NCI-H1105 treated with DMSO at 0.1 percent for 48 hours (cell line): ENCODE measurements around the gene NOL4L.
"Not testable (repeated sequence)": the region's sequence is repeated elsewhere in the genome, so short reads cannot be mapped to it uniquely, and the experiment has no call there.

Experiments
- DNase-seq: peaks from one replicate; lab custom pipeline; 2025; lab: John Stamatoyannopoulos, UW

NOL4L gene

DNA sequence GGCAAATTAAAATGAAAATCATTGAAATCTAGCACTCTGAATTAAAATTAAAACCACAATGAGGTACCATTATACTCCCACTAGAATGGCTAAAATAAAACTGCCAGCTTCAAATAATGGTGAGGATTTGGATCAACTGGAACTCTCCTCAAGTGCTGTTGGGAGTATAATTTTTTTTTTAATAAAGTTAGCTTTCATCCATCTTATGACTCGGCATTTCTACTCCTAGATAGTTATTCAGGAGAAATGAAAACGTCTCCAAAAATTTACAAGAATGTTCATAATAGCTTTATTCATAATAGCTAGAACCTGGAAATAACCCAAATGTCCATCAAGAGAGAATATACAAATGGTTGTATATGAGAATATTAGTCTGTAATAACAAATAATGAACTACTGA, 163.8 kb downstream of the NOL4L start:
- no peak for DNase-seq

DNA sequence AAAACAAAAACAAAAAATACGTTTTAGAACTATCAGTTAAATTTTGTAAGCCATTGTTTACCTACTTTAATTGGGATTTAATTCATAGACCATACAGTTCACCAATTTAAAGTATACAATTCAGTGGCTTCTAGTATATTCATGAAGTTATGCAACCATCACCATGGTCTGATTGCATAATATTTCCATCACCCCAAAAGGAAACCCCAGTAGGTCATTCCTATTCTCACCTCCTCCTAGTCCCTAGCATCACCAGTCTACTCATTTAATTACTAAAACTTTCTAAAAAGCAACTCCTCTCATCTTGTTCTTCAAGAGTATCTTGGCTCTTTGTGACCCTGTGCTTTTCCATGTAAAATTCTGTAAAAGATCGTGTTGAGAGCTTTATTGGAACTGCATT, 166.8 kb downstream of the NOL4L start:
- no peak for DNase-seq

DNA sequence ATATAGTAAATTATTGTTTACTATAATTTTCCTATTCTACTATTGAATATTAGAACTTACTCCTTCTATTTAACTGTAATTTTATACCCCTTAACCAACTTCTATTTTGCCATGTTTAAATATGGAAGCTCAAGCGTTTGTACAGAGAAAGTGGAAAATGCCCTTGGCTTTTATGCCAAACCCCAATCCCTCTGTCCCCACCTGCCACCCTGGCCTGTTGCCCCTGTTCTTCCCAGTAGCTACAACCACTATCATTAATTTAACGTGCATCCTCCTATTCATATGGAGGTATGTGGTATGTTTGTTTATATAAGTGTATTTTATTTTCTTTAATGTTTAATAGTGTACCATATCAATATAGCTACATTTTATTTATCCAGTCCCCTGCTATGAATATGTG, 168.9 kb downstream of the NOL4L start:
- DNase-seq = no peak

- no peak for DNase-seq
These were observed 169.6 kb downstream of the NOL4L start for GRCh38 chr20:32415494-32415893.

DNA sequence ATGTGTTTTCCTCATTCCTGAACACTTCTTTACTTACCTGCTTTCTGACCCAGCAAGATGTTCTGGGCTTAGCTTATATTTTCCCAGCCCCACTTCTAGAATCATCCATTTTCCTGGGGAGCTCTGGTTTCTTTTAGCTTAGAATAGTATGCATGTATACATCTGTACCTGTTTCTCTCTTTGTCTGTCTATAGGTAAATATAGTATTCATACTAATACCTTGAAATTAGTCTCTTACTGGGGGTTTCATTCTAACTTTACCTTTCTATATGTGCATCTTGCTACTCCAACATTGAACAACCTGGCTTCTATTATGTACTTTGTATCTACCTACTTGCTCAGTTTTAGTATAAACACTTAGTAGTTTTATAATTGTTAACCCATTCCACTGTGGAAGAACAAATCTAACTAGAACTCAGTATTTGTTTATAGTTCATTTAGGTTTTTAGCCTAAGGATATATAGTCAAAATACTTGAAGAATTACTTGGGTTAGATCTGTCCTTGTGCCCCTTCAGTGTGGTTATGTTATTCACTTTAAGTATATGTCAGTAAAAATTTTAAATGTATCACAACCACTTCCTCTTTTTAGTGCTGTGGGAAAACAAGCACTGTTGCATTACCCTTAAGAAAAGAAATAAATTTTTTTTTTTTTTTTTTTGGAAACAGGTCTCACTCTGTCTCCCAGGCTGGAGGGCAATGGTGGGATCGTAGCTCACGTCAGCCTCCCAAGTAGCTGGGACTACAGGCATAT, 173.0 kb downstream of the NOL4L start:
- DNase-seq = no peak

- not testable (repeated sequence) for DNase-seq
These were observed 177.9 kb downstream of the NOL4L start for GRCh38 chr20:32407131-32407750.

GRCh38 chr20:32406701-32407100, 178.4 kb downstream of the NOL4L start:
- DNase-seq = no peak

DNA sequence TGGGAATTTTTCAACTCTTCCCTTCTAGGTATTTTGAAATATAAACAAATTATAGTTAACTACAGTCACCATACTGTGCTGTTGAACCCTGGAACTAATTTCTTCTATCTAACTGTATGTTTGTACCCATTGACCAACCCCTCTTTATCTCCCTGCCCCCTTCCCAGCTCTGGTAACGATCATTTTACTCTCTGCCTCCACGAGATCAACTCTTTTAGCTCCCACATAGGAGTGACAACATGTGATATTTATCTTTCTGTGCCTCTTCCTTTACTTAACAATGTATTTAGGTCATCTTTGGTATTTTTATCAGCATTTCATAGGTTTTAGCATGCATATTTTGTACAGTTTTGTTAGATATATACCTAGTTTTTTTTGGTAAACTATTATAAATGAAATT, 181.1 kb downstream of the NOL4L start:
- DNase-seq = no peak

- DNase-seq = no peak
These were observed 184.7 kb downstream of the NOL4L start for GRCh38 chr20:32400476-32400875.

- DNase-seq = no peak
These were observed 187.5 kb downstream of the NOL4L start for GRCh38 chr20:32397567-32398084.

GRCh38 chr20:32396646-32397160, 188.4 kb downstream of the NOL4L start:
- DNase-seq = no peak

GRCh38 chr20:32395066-32395465, 190.1 kb downstream of the NOL4L start:
- no peak for DNase-seq
